ENCODE data around the gene ME1. TPM values are rescaled to one million over a fixed set of nuclear protein-coding genes. Genes with fewer than 3 reads are reported as not detected.
"Not testable (repeated sequence)": the region's sequence is repeated elsewhere in the genome, so short reads cannot be mapped to it uniquely, and the experiment has no call there.

The ME1 gene
- total and polyA plus RNA-seq, 2 donors: 2.1 to 8.1 TPM

- DNase-seq (ENCODE audit: low read depth in 6 of 9, low spot score in 9 of 9): no peak
- Histone ChIP-seq H3K36me3 (ENCODE audit: control insufficient read depth in 2 of 2, insufficient read depth in 2 of 2, low read length in 1 of 2) (no peaks in the 10 kb centered on the region), H3K4me3 (ENCODE audit: low read length in 2 of 2) (no peak overlapping the region), H3K4me1 (ENCODE audit: control insufficient read depth in 2 of 2, insufficient read depth in 2 of 2, low read length in 2 of 2) (no peaks in the 10 kb centered on the region), H3K9me3 (ENCODE audit: control insufficient read depth in 2 of 2, insufficient read depth in 1 of 2, low read length in 1 of 2) (peaks cover 0 to 2% of the 10 kb centered on the region in 2 donors), H3K27me3 (ENCODE audit: control insufficient read depth in 2 of 2, insufficient read depth in 1 of 2, low read length in 1 of 2) (no peaks in the 10 kb centered on the region), H3K27ac (ENCODE audit: low read depth in 1 of 2, low read length in 1 of 2) (no peak overlapping the region)
- WGBS: 73% methylated on average over 3 of the region's 3 CpGs
These were observed 59.4 kb downstream of the ME1 start for GRCh38 chr6:83371423-83371822.

- 91% methylated on average over 3 of the region's 3 CpGs for WGBS
- no peak for DNase-seq (ENCODE audit: low read depth in 6 of 9, low spot score in 9 of 9)
These were observed 60.3 kb downstream of the ME1 start for GRCh38 chr6:83370567-83370966.

GRCh38 chr6:83369692-83370091 is 61.2 kb downstream of the ME1 start:
- DNase-seq (ENCODE audit: low read depth in 6 of 9, low spot score in 9 of 9): no peak
- H3K27ac ChIP-seq (ENCODE audit: low read depth in 1 of 2, low read length in 1 of 2): no peak overlapping the region
- H3K4me1 ChIP-seq (ENCODE audit: control insufficient read depth in 2 of 2, insufficient read depth in 2 of 2, low read length in 2 of 2): no peaks in the 10 kb centered on the region
- no peaks in the 10 kb centered on the region for H3K9me3 ChIP-seq (ENCODE audit: control insufficient read depth in 2 of 2, insufficient read depth in 1 of 2, low read length in 1 of 2)
- no peaks in the 10 kb centered on the region for H3K27me3 ChIP-seq (ENCODE audit: control insufficient read depth in 2 of 2, insufficient read depth in 1 of 2, low read length in 1 of 2)
- H3K4me3 ChIP-seq (ENCODE audit: low read length in 2 of 2): no peak overlapping the region
- 86% methylated on average over 3 of the region's 3 CpGs for WGBS
- no peaks in the 10 kb centered on the region for H3K36me3 ChIP-seq (ENCODE audit: control insufficient read depth in 2 of 2, insufficient read depth in 2 of 2, low read length in 1 of 2)

More at GRCh38 chr6:83370567-83370966, 60.3 kb downstream of the ME1 start:
- Histone ChIP-seq H3K4me1 (ENCODE audit: control insufficient read depth in 2 of 2, insufficient read depth in 2 of 2, low read length in 2 of 2) (no peaks in the 10 kb centered on the region), H3K9me3 (ENCODE audit: control insufficient read depth in 2 of 2, insufficient read depth in 1 of 2, low read length in 1 of 2) (no peaks in the 10 kb centered on the region), H3K27me3 (ENCODE audit: control insufficient read depth in 2 of 2, insufficient read depth in 1 of 2, low read length in 1 of 2) (no peaks in the 10 kb centered on the region), H3K4me3 (ENCODE audit: low read length in 2 of 2) (no peak overlapping the region), H3K36me3 (ENCODE audit: control insufficient read depth in 2 of 2, insufficient read depth in 2 of 2, low read length in 1 of 2) (no peaks in the 10 kb centered on the region), H3K27ac (ENCODE audit: low read depth in 1 of 2, low read length in 1 of 2) (peak overlapping the region in 1 of 2 donors; percentile 55)

GRCh38 chr6:83368577-83368976 is 62.3 kb downstream of the ME1 start:
- Histone ChIP-seq H3K4me1 (ENCODE audit: control insufficient read depth in 2 of 2, insufficient read depth in 2 of 2, low read length in 2 of 2) (no peaks in the 10 kb centered on the region), H3K36me3 (ENCODE audit: control insufficient read depth in 2 of 2, insufficient read depth in 2 of 2, low read length in 1 of 2) (no peaks in the 10 kb centered on the region), H3K9me3 (ENCODE audit: control insufficient read depth in 2 of 2, insufficient read depth in 1 of 2, low read length in 1 of 2) (no peaks in the 10 kb centered on the region), H3K27me3 (ENCODE audit: control insufficient read depth in 2 of 2, insufficient read depth in 1 of 2, low read length in 1 of 2) (no peaks in the 10 kb centered on the region), H3K4me3 (ENCODE audit: low read length in 2 of 2) (no peak overlapping the region), H3K27ac (ENCODE audit: low read depth in 1 of 2, low read length in 1 of 2) (no peak overlapping the region)
- no peak for DNase-seq (ENCODE audit: low read depth in 6 of 9, low spot score in 9 of 9)

- no peaks in the 10 kb centered on the region for H3K4me1 ChIP-seq (ENCODE audit: control insufficient read depth in 2 of 2, insufficient read depth in 2 of 2, low read length in 2 of 2)
- no peak overlapping the region for H3K4me3 ChIP-seq (ENCODE audit: low read length in 2 of 2)
- WGBS: 93% methylated on average over 1 of the region's 1 CpG
- no peaks in the 10 kb centered on the region for H3K27me3 ChIP-seq (ENCODE audit: control insufficient read depth in 2 of 2, insufficient read depth in 1 of 2, low read length in 1 of 2)
- H3K9me3 ChIP-seq (ENCODE audit: control insufficient read depth in 2 of 2, insufficient read depth in 1 of 2, low read length in 1 of 2): no peaks in the 10 kb centered on the region
- H3K36me3 ChIP-seq (ENCODE audit: control insufficient read depth in 2 of 2, insufficient read depth in 2 of 2, low read length in 1 of 2): no peaks in the 10 kb centered on the region
- no peak for DNase-seq (ENCODE audit: low read depth in 6 of 9, low spot score in 9 of 9)
- H3K27ac ChIP-seq (ENCODE audit: low read depth in 1 of 2, low read length in 1 of 2): no peak overlapping the region
These were observed 63.7 kb downstream of the ME1 start for GRCh38 chr6:83367104-83367503.

GRCh38 chr6:83365931-83366330 is 64.9 kb downstream of the ME1 start:
- no peak overlapping the region for H3K4me3 ChIP-seq (ENCODE audit: low read length in 2 of 2)
- peak in 2 of 9 donors; percentile 2 to 21 for DNase-seq (ENCODE audit: low read depth in 6 of 9, low spot score in 9 of 9)
- H3K36me3 ChIP-seq (ENCODE audit: control insufficient read depth in 2 of 2, insufficient read depth in 2 of 2, low read length in 1 of 2): no peaks in the 10 kb centered on the region
- no peaks in the 10 kb centered on the region for H3K27me3 ChIP-seq (ENCODE audit: control insufficient read depth in 2 of 2, insufficient read depth in 1 of 2, low read length in 1 of 2)
- WGBS: 95% methylated on average over 1 of the region's 1 CpG
- H3K27ac ChIP-seq (ENCODE audit: low read depth in 1 of 2, low read length in 1 of 2): no peak overlapping the region
- no peaks in the 10 kb centered on the region for H3K4me1 ChIP-seq (ENCODE audit: control insufficient read depth in 2 of 2, insufficient read depth in 2 of 2, low read length in 2 of 2)
- no peaks in the 10 kb centered on the region for H3K9me3 ChIP-seq (ENCODE audit: control insufficient read depth in 2 of 2, insufficient read depth in 1 of 2, low read length in 1 of 2)

- not testable (repeated sequence) for H3K4me1 ChIP-seq (ENCODE audit: control insufficient read depth in 2 of 2, insufficient read depth in 2 of 2, low read length in 2 of 2); H3K27me3 ChIP-seq (ENCODE audit: control insufficient read depth in 2 of 2, insufficient read depth in 1 of 2, low read length in 1 of 2); H3K9me3 ChIP-seq (ENCODE audit: control insufficient read depth in 2 of 2, insufficient read depth in 1 of 2, low read length in 1 of 2); H3K36me3 ChIP-seq (ENCODE audit: control insufficient read depth in 2 of 2, insufficient read depth in 2 of 2, low read length in 1 of 2); H3K4me3 ChIP-seq (ENCODE audit: low read length in 2 of 2); DNase-seq (ENCODE audit: low read depth in 6 of 9, low spot score in 9 of 9); H3K27ac ChIP-seq (ENCODE audit: low read depth in 1 of 2, low read length in 1 of 2)
- WGBS: 97% methylated on average over 6 of the region's 6 CpGs
These were observed 68.5 kb downstream of the ME1 start for GRCh38 chr6:83362349-83362748.

GRCh38 chr6:83359638-83360037 is 71.2 kb downstream of the ME1 start:
- no peaks in the 10 kb centered on the region for H3K4me1 ChIP-seq (ENCODE audit: control insufficient read depth in 2 of 2, insufficient read depth in 2 of 2, low read length in 2 of 2)
- H3K27me3 ChIP-seq (ENCODE audit: control insufficient read depth in 2 of 2, insufficient read depth in 1 of 2, low read length in 1 of 2): no peaks in the 10 kb centered on the region
- no peaks in the 10 kb centered on the region for H3K9me3 ChIP-seq (ENCODE audit: control insufficient read depth in 2 of 2, insufficient read depth in 1 of 2, low read length in 1 of 2)
- H3K36me3 ChIP-seq (ENCODE audit: control insufficient read depth in 2 of 2, insufficient read depth in 2 of 2, low read length in 1 of 2): no peaks in the 10 kb centered on the region
- no peak for DNase-seq (ENCODE audit: low read depth in 6 of 9, low spot score in 9 of 9)
- H3K4me3 ChIP-seq (ENCODE audit: low read length in 2 of 2): no peak overlapping the region
- no peak overlapping the region for H3K27ac ChIP-seq (ENCODE audit: low read depth in 1 of 2, low read length in 1 of 2)
- 85% methylated on average over 3 of the region's 3 CpGs for WGBS

DNA sequence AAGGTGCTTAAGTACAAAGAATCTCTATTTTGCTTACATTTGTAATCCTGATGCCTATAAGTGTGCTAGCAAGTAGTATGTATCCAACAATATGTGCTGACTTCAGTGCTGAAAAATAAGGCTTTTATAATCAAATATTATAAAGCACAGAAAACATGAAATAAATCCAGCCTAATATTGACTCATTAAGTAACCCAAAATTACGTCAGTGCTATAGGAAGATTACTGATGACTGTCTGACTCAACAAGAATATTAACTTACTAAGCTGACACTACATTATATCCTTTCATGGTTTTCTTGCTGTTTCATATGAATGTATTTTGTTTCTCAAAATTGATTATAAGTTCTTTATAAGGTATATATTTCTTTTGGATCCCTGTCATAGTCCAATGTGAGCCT is 76.1 kb downstream of the ME1 start:
- 93% methylated on average over 1 of the region's 1 CpG for WGBS
- Histone ChIP-seq H3K4me3 (ENCODE audit: low read length in 2 of 2) (no peak overlapping the region), H3K27me3 (ENCODE audit: control insufficient read depth in 2 of 2, insufficient read depth in 1 of 2, low read length in 1 of 2) (no peaks in the 10 kb centered on the region), H3K9me3 (ENCODE audit: control insufficient read depth in 2 of 2, insufficient read depth in 1 of 2, low read length in 1 of 2) (no peaks in the 10 kb centered on the region), H3K36me3 (ENCODE audit: control insufficient read depth in 2 of 2, insufficient read depth in 2 of 2, low read length in 1 of 2) (no peaks in the 10 kb centered on the region), H3K4me1 (ENCODE audit: control insufficient read depth in 2 of 2, insufficient read depth in 2 of 2, low read length in 2 of 2) (no peaks in the 10 kb centered on the region), H3K27ac (ENCODE audit: low read depth in 1 of 2, low read length in 1 of 2) (no peak overlapping the region)
- no peak for DNase-seq (ENCODE audit: low read depth in 6 of 9, low spot score in 9 of 9)
